GM19043 (cell line): Measurements from ENCODE around the gene TREM2.
"Not testable (repeated sequence)": the region's sequence is repeated elsewhere in the genome, so short reads cannot be mapped to it uniquely, and the experiment has no call there.

Experiments used
- ATAC-seq: cut with Tn5 transposase; IDR thresholded peaks from one replicate; pipeline ENCODE4 v1.9.1; 2021; ENCODE audit warnings: low read depth; ENCODE audit not compliant: unreplicated experiment

TREM2 gene

DNA sequence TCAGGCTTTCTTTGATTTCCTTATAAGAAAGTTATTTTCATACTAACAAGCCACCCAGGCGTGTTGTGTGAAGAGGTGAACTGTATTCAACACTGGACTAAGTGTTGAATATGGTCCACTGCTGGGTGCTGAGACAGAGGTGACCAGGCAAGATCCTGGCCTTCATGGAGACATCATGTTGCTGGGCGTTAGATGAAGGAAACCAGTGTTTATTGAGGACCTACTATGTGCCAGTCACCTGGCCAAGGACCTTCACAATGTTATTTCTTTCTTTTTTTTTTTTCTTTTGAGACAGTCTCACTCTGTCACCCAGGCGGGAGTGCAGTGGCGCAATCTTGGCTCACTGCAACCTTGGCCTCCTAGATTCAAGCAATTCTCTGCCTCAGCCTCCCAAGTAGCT, 6.9 kb downstream of the TREM2 start:
- ATAC-seq = no peak

DNA sequence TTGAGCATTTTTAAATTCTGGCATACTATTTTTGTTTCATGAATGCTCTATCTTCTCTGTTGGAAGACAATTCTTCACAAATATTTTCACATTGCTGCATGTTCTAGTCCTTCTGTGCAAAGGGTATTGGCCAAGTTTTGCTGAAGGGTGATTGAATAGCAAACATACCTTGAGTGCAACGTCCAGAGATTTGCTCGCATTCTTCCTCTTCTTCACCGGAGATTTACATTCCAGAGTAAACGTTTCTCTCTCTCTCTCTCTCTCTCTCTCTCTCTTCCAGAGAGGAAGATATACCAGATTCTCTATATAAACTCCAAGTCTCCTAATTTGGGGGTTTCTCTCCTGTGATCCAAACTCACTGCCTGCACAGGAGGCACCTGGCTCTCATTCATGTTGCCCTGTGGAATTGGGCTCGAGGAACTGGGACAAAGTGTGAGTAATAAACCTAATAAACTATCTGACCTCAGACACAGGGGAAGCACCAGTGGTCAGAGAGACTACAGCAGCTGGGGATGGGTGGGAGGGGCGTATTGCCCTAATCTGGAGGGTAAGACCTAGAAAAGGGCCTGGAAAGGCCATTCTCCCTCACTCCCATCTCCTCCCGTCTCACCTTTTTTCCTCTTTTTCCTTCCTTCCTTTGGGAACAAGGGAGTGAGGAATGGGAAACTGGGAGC, 7.6 kb downstream of the TREM2 start:
- no peak for ATAC-seq

DNA sequence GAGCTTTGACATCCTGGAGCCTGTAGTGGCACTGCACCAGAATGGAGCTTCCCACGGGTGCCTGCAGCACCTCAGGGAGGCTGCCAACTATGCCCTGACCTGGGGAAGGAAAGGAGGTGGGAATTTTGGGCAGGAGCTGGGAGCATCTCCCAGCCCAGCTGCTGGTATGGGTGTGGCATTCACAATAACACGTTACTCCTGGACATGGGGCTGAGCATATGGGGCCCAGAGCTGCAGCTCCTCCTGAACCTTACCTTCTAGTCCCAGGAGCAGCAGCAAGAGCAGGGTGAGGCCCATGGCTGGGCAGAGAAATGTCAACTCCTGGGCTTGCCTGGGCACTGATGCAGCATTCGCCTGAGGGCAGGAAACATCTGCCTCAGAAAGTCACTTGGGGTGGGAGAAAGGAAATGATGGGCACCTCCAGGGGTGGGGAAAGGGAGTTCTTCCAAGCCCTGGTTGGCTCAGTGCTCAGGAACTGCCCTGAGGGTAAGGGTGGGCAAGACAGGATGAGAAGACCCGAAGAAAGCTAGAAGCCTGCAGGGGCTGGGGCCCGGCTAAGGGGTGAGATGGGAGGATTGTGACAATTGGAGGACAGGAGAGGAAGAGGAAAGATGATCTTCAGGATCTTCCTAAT, 8.8 kb downstream of the TREM2 start, which contains the start of gene TREML1:
TSS of gene TREML1 (minus strand) at position 356 of the 634 bp plus-strand sequence. CDS start at position 297, 59 bp downstream.
- no peak for ATAC-seq

GRCh38 chr6:41153451-41153850, 9.5 kb downstream of the TREM2 start:
- no peak for ATAC-seq

GRCh38 chr6:41150671-41151070, 12.2 kb downstream of the TREM2 start:
- ATAC-seq = no peak

GRCh38 chr6:41147917-41148316, 15.0 kb downstream of the TREM2 start:
- no peak for ATAC-seq

GRCh38 chr6:41136911-41137310, 26.0 kb downstream of the TREM2 start:
- no peak for ATAC-seq

DNA sequence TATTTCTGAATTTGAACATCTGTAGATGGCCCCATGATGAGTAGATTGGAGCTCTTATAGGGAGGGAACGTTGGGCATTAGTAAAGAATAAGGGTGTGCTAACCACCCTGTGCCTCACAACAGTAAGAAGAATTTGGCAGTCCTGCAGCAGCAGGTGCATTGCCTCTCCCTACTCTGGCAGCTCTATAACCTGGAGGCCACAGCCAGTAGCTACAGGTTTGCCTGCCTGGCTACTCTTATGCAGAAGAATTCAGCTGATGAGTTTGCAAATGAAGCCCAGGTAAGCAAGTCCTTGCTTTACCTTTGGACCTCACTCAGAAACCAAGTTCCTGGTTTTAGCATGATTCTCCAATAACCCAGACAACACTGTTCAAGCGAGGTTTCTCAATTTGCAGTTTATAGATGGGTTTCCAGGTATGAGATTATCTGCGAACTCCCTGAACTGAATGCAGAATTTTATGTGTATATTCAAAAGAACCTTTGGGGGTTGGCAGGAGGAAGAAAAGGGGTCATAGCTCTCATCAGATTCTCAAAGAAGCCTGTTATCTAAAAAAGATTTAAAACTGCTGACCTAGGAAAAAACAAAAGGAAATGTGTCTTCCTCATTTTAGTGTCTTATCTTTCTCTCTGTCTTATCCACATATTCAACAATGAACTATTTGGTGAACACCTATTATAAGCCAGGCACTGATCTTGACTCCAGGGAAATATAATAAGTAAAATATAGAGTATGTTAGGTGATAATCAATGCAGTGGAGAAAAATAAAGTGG, 27.7 kb downstream of the TREM2 start:
- ATAC-seq = no peak

GRCh38 chr6:41132254-41132653, 30.7 kb downstream of the TREM2 start:
- no peak for ATAC-seq

GRCh38 chr6:41125282-41125681, 37.6 kb downstream of the TREM2 start:
- ATAC-seq = no peak

DNA sequence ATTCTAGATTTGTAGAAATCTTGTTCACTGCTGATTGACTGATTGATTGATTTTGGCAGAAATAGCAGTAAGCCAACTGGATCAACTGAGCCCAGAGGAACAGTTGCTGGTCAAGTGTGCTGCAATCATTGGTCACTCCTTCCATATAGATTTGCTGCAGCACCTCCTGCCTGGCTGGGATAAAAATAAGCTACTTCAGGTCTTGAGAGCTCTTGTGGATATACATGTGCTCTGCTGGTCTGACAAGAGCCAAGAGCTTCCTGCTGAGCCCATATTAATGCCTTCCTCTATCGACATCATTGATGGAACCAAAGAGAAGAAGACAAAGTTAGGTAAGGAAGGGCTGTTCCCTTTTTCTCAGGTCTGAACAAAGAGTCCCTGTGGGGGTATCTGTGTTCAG, 40.0 kb downstream of the TREM2 start:
- no peak for ATAC-seq

GRCh38 chr6:41122373-41122772, 40.5 kb downstream of the TREM2 start:
- ATAC-seq = no peak

DNA sequence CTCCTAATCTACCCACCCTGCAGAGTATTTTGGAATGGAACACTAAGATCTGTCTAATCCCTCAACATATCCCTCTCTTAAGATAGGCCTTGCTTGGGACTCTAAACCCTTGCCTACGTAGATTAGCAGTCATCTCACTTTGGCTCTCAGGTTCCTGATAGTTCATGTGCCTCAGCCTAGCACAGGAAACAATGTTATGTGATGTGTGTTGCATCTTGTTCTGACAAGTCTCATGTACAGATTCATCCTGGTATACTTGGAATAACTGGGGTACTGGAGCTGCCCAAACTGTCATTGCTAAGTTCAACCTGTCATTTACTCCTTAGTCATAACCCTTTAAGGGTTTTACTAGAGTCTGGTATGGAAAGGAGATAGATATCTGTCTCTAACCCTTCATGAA, 42.9 kb downstream of the TREM2 start:
- ATAC-seq = no peak

- no peak for ATAC-seq
These were observed 43.4 kb downstream of the TREM2 start for GRCh38 chr6:41119508-41119907.

- not testable (repeated sequence) for ATAC-seq
These were observed 47.9 kb downstream of the TREM2 start for GRCh38 chr6:41115027-41115426.

GRCh38 chr6:41111017-41111416, 51.9 kb downstream of the TREM2 start:
- ATAC-seq = no peak
